Fibroblast of lung (primary cell): ENCODE data around the gene ARL15. TPM values are rescaled to one million over a fixed set of nuclear protein-coding genes. Genes with fewer than 3 reads are reported as not detected.

ENCODE experiments used
- DNase-seq, 2 donors: peaks; one replicate each; pipeline versions ENCODE4 v3.0.0 to v3.0.0-alpha.2; 2010; ENCODE audit warnings: low read depth in 2 of 2
- H2AFZ ChIP-seq: 2 replicates; pipeline ENCODE4 v1.5.1; 2012; ENCODE audit warnings: low read length, control low read depth, inconsistent platforms
- H3K27ac ChIP-seq: 2 replicates; pipeline ENCODE4 v1.5.1; 2011; ENCODE audit warnings: low read length, control low read depth; ENCODE audit not compliant: insufficient read depth
- H3K27me3 ChIP-seq: 2 replicates; pipeline ENCODE4 v1.5.1; 2011; ENCODE audit warnings: mild to moderate bottlenecking, low read length; ENCODE audit not compliant: control insufficient read depth, insufficient read depth
- H3K36me3 ChIP-seq: 2 replicates; pipeline ENCODE4 v1.5.1; 2011; ENCODE audit warnings: low read length; ENCODE audit not compliant: control insufficient read depth, insufficient read depth
- H3K4me1 ChIP-seq: 2 replicates; pipeline ENCODE4 v1.5.1; 2011; ENCODE audit warnings: low read length; ENCODE audit not compliant: control insufficient read depth, insufficient read depth; ENCODE audit errors: extremely low read depth
- H3K4me2 ChIP-seq: 2 replicates; pipeline ENCODE4 v1.5.1; 2011; ENCODE audit warnings: low read length, control low read depth; ENCODE audit not compliant: insufficient read depth; ENCODE audit errors: extremely low read depth
- H3K4me3 ChIP-seq, 4 experiments: fragments of 200-600 bp in 1 of 4; sonication (generic) in 1 of 4; replicated peaks in 1 of 4; 2 replicates each; pipeline ENCODE4 v1.5.1; 2011 to 2016; ENCODE audit warnings: low read length in 4 of 4, low read depth in 3 of 4, mild to moderate bottlenecking in 3 of 4, control low read depth in 2 of 4, inconsistent platforms in 1 of 4, mixed read lengths in 1 of 4; ENCODE audit not compliant: insufficient read depth in 1 of 4; ENCODE audit errors: control extremely low read depth in 1 of 4
- H3K79me2 ChIP-seq: 2 replicates; pipeline ENCODE4 v1.5.1; 2012; ENCODE audit warnings: mild to moderate bottlenecking, low read length, inconsistent platforms; ENCODE audit not compliant: control insufficient read depth, insufficient read depth
- H3K9ac ChIP-seq: 2 replicates; pipeline ENCODE4 v1.5.1; 2011; ENCODE audit warnings: mild to moderate bottlenecking, low read length, control low read depth; ENCODE audit not compliant: insufficient read depth
- H3K9me3 ChIP-seq: 2 replicates; pipeline ENCODE4 v1.5.1; 2012; ENCODE audit warnings: low read depth, low read length; ENCODE audit not compliant: control insufficient read depth, insufficient read depth
- H4K20me1 ChIP-seq: 2 replicates; pipeline ENCODE4 v1.5.1; 2011; ENCODE audit warnings: low read length; ENCODE audit not compliant: control insufficient read depth, insufficient read depth; ENCODE audit errors: extremely low read depth
- CTCF ChIP-seq, 2 donors: IDR thresholded peaks in 1 of 2; conservative IDR thresholded peaks in 1 of 2; 1 replicate in 1 of 2; 2 replicates in 1 of 2; pipeline ENCODE4 v1.5.1; 2011 to 2012; ENCODE audit warnings: low read length in 2 of 2, control low read depth in 1 of 2, inconsistent platforms in 1 of 2, low read depth in 1 of 2, mild to moderate bottlenecking in 1 of 2
- EZH2 ChIP-seq: IDR thresholded peaks from 2 replicates; pipeline ENCODE4 v1.5.1; 2012; ENCODE audit warnings: low read length, control low read depth, mild to moderate bottlenecking; ENCODE audit errors: missing control alignments
- polyA plus RNA-seq, 2 donors: library from polyadenylated mRNA; depleted of rRNA in 1 of 2; stranded (reverse) in 1 of 2; unstranded in 1 of 2; fragments of >200 nt; gene quantifications; 2 replicates each; pipeline ENCODE4 v1.2.1, GENCODE V29; 2011 to 2012; ENCODE audit warnings: missing spikeins in 1 of 2
- total RNA-seq: library from RNA; depleted of rRNA; stranded (reverse); fragments of >200 nt; gene quantifications from 2 replicates; pipeline ENCODE4 v1.2.1, GENCODE V29; 2014

Gene ARL15
- total and polyA plus RNA-seq, 2 donors (not counting 1 experiment from before 2014, with no cell fraction given): 20.6 to 28.7 TPM

DNA sequence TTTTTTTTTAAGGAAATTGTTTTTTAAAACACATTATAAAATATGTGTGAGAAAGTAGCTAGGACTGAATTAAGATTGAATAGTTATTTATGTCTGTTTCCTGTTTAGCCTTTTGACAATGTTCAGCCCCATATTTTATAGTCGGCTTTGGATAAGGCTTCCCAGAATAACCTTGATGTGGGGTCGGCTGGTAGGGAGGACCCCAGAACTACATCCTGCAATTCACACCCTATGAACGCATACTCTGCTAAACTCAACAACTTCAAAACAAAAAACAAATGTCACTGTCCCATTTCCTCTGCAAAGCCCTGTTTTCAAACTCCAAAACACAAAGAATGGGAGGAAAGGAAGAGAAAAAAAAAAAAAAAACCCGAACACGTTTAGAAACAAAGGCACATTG is 63.1 kb downstream of the ARL15 start:
- H3K9me3 ChIP-seq: no peaks in the 10 kb centered on the region
- no peak overlapping the region for H3K9ac ChIP-seq
- H3K36me3 ChIP-seq: no peaks in the 10 kb centered on the region
- no peaks in the 10 kb centered on the region for H3K79me2 ChIP-seq
- no peaks in the 10 kb centered on the region for H3K27me3 ChIP-seq
- no peak overlapping the region for H3K4me3 ChIP-seq
- no peak overlapping the region for H3K27ac ChIP-seq
- H2AFZ ChIP-seq: no peak overlapping the region
- no peak for TF ChIP-seq EZH2
- no peak for TF ChIP-seq CTCF (conservative IDR thresholded peaks at IDR 0.05 in 1 of 2, IDR thresholded peaks at IDR 0.05 in 1 of 2; ENCODE audit: low read depth in 1 of 2, low read length in 2 of 2)
- no peaks in the 10 kb centered on the region for H3K4me1 ChIP-seq
- no peak for DNase-seq
- H3K4me2 ChIP-seq: no peak overlapping the region
- H4K20me1 ChIP-seq: no peaks in the 10 kb centered on the region

- Histone ChIP-seq H3K9ac (no peak overlapping the region), H4K20me1 (no peaks in the 10 kb centered on the region), H2AFZ (no peak overlapping the region), H3K27ac (no peak overlapping the region), H3K79me2 (no peaks in the 10 kb centered on the region), H3K36me3 (no peaks in the 10 kb centered on the region), H3K9me3 (no peaks in the 10 kb centered on the region), H3K4me2 (no peak overlapping the region), H3K27me3 (no peaks in the 10 kb centered on the region), H3K4me1 (no peaks in the 10 kb centered on the region), H3K4me3 (no peak overlapping the region)
- TF ChIP-seq CTCF (conservative IDR thresholded peaks at IDR 0.05 in 1 of 2, IDR thresholded peaks at IDR 0.05 in 1 of 2; ENCODE audit: low read depth in 1 of 2, low read length in 2 of 2): peak; percentile 77 to 82
- no peak for TF ChIP-seq EZH2
- peak; percentile 22 to 59 for DNase-seq
Observed at GRCh38 chr5:54243483-54244080, 66.8 kb downstream of the ARL15 start.

GRCh38 chr5:54242297-54242696 is 68.1 kb downstream of the ARL15 start:
- H3K27ac ChIP-seq: no peak overlapping the region
- no peak overlapping the region for H3K9ac ChIP-seq
- H3K36me3 ChIP-seq: no peaks in the 10 kb centered on the region
- no peak for DNase-seq
- TF ChIP-seq EZH2: no peak
- no peak for TF ChIP-seq CTCF (conservative IDR thresholded peaks at IDR 0.05 in 1 of 2, IDR thresholded peaks at IDR 0.05 in 1 of 2; ENCODE audit: low read depth in 1 of 2, low read length in 2 of 2)
- H3K27me3 ChIP-seq: no peaks in the 10 kb centered on the region
- H3K9me3 ChIP-seq: no peaks in the 10 kb centered on the region
- no peaks in the 10 kb centered on the region for H3K4me1 ChIP-seq
- no peaks in the 10 kb centered on the region for H3K79me2 ChIP-seq
- no peak overlapping the region for H3K4me2 ChIP-seq
- H4K20me1 ChIP-seq: no peaks in the 10 kb centered on the region
- H3K4me3 ChIP-seq: no peak overlapping the region
- no peak overlapping the region for H2AFZ ChIP-seq
